Effector memory CD8-positive, alpha-beta T cell (primary cell): ENCODE results near the gene SEC22B.
"Not testable (repeated sequence)": the region's sequence is repeated elsewhere in the genome, so short reads cannot be mapped to it uniquely, and the experiment has no call there.

ENCODE experiments used
- ATAC-seq: fragments of 150-1000 bp; cut with Tn5 transposase; replicated peaks from 2 replicates; pipeline ENCODE4 v1.10.0; 2021; ENCODE audit warnings: mild to moderate bottlenecking, moderate library complexity
- DNase-seq, 3 experiments: peaks; one replicate each; pipeline ENCODE4 v3.0.0; 2021
- H3K27ac Mint-ChIP-seq, 2 donors: one replicate each; pipeline ENCODE4 v1.8.0; 2022; ENCODE audit warnings: mild to moderate bottlenecking in 2 of 2, mixed read lengths in 2 of 2, moderate library complexity in 2 of 2
- H3K27me3 Mint-ChIP-seq, 2 donors: one replicate each; pipeline ENCODE4 v1.8.0; 2022; ENCODE audit warnings: mixed read lengths in 2 of 2
- H3K36me3 Mint-ChIP-seq: one replicate; pipeline ENCODE4 v1.8.0; 2022; ENCODE audit warnings: mild to moderate bottlenecking, moderate library complexity, mixed read lengths; ENCODE audit not compliant: insufficient read depth
- H3K4me1 Mint-ChIP-seq, 2 donors: one replicate each; pipeline ENCODE4 v1.8.0; 2022; ENCODE audit warnings: low read depth in 2 of 2, mixed read lengths in 2 of 2
- H3K4me3 Mint-ChIP-seq, 2 donors: one replicate each; pipeline ENCODE4 v1.8.0; 2022; ENCODE audit warnings: mild to moderate bottlenecking in 2 of 2, mixed read lengths in 2 of 2, moderate library complexity in 2 of 2
- H3K9me3 Mint-ChIP-seq, 2 donors: one replicate each; pipeline ENCODE4 v1.8.0; 2022; ENCODE audit warnings: mixed read lengths in 2 of 2

The SEC22B gene

DNA sequence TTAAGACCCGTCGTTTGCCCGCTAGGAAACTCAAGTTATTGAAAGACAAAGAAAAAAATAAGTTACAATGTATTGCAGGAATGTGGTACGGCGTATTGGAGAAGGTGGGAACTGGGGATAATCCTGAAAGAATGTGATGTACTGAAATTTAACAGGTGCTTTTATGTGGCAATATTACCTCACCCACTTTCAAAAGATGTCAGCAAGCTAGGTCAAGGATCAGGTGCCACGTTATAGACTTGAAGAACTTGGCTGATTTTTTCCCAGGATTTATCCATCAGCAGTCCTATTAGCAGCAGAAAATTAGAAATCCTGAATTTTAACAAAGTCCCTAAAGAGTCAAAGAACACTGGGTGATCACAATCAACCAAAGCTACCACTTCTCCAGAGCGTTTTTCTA lies 632 bp downstream of the SEC22B start:
- H3K36me3 Mint-ChIP-seq, H3K9me3 Mint-ChIP-seq, ATAC-seq, DNase-seq: not testable (repeated sequence)
- Mint-ChIP-seq H3K27me3 (peaks cover 0 to 12% of the 10 kb centered on the region in 2 donors), H3K4me1 (peaks cover 2 to 10% of the 10 kb centered on the region in 2 donors), H3K4me3 (peak overlapping the region; percentile 99), H3K27ac (peak overlapping the region; percentile 99 to 100)

DNA sequence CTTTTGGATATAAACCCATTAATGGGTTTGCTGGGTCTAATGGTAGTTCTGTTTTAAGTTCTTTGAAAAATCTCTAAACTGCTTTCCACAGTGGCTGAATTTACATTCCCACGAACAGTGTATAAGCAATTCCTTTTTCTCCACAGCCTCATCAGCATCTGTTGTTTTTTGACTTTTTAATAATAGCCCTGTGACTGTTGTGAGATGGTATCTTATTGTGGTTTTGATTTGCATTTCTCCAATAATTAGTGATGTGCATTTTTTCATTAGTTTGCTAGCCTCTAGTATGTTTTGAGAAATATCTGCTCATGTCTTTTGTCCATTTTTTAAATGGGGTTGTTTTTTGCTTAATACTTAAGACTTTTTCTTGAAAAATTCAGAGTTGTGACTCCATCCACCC lies 11.6 kb downstream of the SEC22B start:
- not testable (repeated sequence) for H3K27ac Mint-ChIP-seq, DNase-seq, H3K9me3 Mint-ChIP-seq, ATAC-seq, H3K27me3 Mint-ChIP-seq, H3K4me3 Mint-ChIP-seq, H3K4me1 Mint-ChIP-seq
- H3K36me3 Mint-ChIP-seq: peaks cover 29% of the 10 kb centered on the region

DNA sequence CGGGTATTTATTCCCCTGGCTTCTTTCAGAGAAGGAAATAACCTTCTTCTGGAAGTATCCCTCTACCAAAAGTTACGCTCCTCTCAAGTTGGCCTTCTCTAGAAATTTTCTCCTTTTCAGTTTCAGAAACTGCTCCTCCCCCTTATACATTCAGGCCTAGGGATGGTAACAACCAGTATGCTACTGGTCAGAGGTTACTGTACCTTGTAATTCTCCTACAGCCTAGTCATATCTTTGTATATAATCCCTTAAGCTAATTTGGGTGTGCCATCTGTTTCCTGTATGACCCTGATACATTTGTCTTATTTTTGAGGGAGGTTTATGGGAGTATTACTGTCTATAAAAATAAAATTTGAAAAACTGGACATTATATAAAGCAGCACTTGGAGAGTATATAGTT lies 14.3 kb downstream of the SEC22B start:
- ATAC-seq, H3K4me3 Mint-ChIP-seq, H3K27ac Mint-ChIP-seq, DNase-seq, H3K27me3 Mint-ChIP-seq, H3K9me3 Mint-ChIP-seq, H3K4me1 Mint-ChIP-seq: not testable (repeated sequence)
- H3K36me3 Mint-ChIP-seq: peaks cover 18% of the 10 kb centered on the region

DNA sequence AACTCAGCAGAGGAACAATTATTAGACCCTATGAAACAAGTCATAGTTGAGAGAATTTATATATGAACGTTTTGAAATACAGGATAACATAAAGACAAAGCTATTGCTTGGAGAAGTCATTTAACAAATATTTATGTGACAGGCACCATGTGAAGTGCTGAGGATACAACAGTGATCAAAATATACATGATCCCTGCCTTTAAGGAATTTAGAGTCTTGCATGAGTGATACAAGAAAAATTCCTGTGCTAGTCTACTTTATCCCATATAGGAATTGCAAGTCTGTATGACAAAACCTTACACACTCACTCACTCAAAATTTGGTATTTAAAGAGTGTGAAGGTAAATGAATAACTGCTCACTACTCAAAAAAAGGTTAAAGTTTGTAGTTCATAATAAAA lies 17.8 kb downstream of the SEC22B start:
- not testable (repeated sequence) for ATAC-seq, H3K4me3 Mint-ChIP-seq, H3K9me3 Mint-ChIP-seq, H3K27me3 Mint-ChIP-seq, H3K27ac Mint-ChIP-seq, H3K4me1 Mint-ChIP-seq, DNase-seq
- peaks cover 13% of the 10 kb centered on the region for H3K36me3 Mint-ChIP-seq

DNA sequence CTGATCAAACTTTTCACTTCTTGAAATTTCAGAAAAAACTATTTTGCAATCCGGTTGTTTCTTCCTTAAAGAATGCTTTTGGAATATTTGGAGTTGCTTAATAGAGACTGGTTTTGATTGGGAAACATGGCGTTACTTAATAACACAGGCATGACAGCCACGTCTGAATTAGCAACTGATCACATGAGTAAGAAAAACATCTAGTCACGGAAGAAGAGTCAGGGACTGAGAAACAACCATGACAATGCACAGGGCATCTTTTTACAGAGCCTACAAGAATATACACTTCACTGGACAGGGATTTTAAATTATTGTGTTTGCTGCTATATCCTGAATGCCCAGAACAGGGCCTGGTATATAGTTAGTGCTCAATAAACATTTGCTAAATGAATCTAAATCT lies 18.2 kb downstream of the SEC22B start:
- ATAC-seq, H3K4me3 Mint-ChIP-seq, H3K27me3 Mint-ChIP-seq, DNase-seq, H3K27ac Mint-ChIP-seq, H3K9me3 Mint-ChIP-seq, H3K4me1 Mint-ChIP-seq: not testable (repeated sequence)
- peaks cover 11% of the 10 kb centered on the region for H3K36me3 Mint-ChIP-seq

DNA sequence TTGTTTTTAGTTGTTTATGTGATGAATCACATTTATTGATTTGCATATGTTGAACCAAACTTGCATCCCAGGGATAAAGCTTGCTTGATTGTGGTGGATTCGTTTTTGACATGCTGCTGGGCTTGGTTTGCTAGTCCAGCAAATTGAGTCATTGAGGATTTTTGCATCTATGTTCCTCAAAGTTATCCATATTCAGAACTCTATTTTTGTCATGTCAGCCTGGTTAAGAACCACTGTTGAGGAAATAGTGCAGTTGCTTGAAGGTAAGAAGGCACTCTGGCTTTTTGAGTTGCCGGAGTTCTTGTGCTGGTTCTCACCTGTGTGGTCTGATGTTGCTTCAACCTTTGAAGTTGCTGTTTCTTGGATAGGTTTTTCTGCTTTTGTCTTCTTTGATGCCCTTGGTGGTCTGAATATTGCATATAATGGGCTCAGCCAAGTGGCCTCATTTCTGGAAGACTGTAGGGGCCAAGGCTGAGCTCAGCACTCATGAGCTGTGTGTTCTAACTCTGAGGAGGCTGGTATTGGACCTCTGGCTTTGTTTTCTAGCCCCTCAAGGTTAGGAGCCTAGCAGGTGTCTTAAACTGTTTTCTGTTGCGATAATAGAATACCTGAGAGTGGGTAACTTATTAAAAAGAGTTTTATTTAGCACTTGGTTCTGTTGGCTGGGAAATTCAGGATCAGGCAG lies 26.0 kb downstream of the SEC22B start:
- H3K4me3 Mint-ChIP-seq, H3K27me3 Mint-ChIP-seq, H3K4me1 Mint-ChIP-seq, H3K9me3 Mint-ChIP-seq, ATAC-seq, DNase-seq, H3K36me3 Mint-ChIP-seq: not testable (repeated sequence)
- peak overlapping the region in 1 of 2 donors; percentile 35 for H3K27ac Mint-ChIP-seq

DNA sequence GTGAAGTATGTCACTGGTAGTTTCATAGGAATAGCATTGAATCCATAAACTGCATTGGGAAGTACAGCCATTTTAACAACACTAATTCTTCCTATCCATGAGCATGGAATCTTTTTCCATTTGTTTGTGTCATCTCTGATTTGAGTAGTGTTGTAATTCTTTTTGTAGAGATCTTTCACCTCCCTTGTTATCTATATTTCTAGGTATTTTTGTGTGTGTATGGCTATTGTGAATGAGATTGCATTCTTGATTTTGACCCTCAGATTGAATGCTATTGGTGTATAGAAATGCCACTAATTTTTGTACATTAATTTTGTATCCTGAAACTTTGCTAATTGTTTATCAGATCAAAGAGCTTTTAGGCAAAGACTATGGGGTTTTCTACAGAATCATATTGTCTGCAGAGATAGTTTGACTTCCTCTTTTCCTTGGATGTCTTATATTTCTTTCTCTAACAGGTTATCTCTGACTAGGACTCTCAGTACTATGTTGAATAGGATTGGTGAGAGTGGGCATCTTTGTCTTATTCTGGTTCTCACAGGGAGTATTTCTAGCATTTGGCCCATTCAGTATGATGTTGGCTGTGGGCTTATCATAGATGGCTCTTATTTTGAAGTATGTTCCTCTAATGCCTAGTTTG lies 26.8 kb downstream of the SEC22B start:
- H3K36me3 Mint-ChIP-seq, H3K4me3 Mint-ChIP-seq, H3K27me3 Mint-ChIP-seq, DNase-seq, H3K27ac Mint-ChIP-seq, H3K4me1 Mint-ChIP-seq, H3K9me3 Mint-ChIP-seq, ATAC-seq: not testable (repeated sequence)

DNA sequence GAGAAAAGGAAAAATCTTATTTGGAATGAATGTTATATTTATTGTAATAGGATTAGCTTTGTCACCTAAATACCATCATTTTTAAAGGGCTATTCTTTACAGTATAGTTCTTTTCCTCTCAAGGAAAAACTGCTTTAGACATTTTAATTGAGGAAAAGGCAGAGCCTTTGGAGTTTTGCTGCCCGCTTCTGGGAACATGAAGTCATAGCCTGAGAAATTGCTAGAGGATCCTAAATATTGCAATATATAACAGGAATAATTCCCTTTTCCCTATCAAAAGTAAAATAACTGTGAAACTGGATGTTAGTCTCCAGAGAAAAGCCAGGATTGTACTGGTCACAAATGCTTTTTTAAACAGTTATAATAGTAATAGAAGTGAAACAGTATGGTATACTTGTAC lies 30.5 kb downstream of the SEC22B start:
- not testable (repeated sequence) for H3K27ac Mint-ChIP-seq, ATAC-seq, DNase-seq, H3K9me3 Mint-ChIP-seq, H3K36me3 Mint-ChIP-seq, H3K4me3 Mint-ChIP-seq, H3K27me3 Mint-ChIP-seq
- peaks cover 13 to 26% of the 10 kb centered on the region in 2 donors for H3K4me1 Mint-ChIP-seq

DNA sequence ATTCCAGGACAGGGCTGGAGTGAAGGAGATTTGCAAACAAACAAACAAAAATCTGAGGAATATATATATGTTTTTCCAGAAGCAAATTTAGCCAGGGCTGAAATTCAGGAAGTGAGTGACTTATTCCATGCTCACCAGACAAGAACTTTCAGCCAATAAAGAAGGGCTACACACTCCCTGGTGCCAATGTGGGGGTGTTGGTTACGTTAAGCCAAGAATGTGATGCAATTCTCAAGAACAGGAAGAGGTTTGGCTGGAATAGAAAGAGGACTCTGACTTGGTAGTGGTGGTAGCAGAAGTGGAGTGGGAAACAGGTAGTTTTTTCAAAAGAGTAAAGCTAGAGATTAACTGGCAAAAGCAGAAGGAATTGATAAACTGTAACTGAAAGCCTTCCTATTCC lies 31.7 kb downstream of the SEC22B start:
- peaks cover 13 to 27% of the 10 kb centered on the region in 2 donors for H3K4me1 Mint-ChIP-seq
- not testable (repeated sequence) for H3K9me3 Mint-ChIP-seq, H3K27me3 Mint-ChIP-seq, H3K36me3 Mint-ChIP-seq, H3K4me3 Mint-ChIP-seq, ATAC-seq, DNase-seq
- H3K27ac Mint-ChIP-seq: peak overlapping the region in 1 of 2 donors; percentile 78

DNA sequence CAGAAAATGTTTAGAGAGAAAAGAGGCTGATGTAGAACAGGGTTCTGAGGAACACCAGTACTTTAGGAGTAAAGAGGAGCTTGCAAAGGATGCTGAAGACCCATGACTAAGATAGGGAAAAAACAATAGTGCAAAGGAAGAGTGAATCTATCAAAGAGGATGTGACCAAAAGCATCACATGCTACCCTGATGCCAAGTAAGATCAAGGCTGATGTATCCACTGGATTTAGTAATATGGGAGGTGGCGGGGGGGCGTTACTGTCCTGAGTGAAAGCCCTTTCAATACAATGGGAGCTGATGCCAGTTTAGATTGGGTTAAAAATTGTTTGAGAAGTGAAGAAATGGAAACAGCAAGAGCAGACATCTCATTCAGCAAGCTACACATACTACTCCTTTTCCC lies 32.2 kb downstream of the SEC22B start:
- H3K27ac Mint-ChIP-seq: peak overlapping the region; percentile 61 to 78
- H3K4me3 Mint-ChIP-seq: peak overlapping the region in 1 of 2 donors; percentile 60

DNA sequence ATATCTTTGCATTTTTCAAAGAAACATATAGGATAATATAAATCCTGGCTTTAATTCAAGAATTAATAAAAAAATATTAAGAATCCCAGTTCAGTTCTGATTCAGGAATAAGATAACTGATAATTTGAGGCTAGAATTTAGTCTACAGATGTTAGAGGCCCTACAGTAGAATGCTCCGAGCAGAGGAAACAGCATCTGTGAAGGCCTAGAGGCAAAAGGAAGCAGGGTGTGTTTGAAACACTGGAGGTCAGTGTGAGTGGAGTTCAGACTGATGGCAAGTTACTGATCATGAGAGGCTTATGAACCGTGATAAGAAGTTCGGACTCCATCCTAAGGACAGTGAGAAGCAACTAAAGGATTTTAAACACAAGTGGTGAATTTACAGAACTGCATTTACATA lies 33.0 kb downstream of the SEC22B start:
- H3K4me3 Mint-ChIP-seq: peak overlapping the region in 1 of 2 donors; percentile 60
- H3K36me3 Mint-ChIP-seq, DNase-seq, H3K9me3 Mint-ChIP-seq, H3K27me3 Mint-ChIP-seq: not testable (repeated sequence)
- peak; percentile 14 for ATAC-seq
- H3K27ac Mint-ChIP-seq: peak overlapping the region; percentile 76 to 78
- H3K4me1 Mint-ChIP-seq: peaks cover 13 to 27% of the 10 kb centered on the region in 2 donors

More for the DNA sequence above, 32.2 kb downstream of the SEC22B start:
- not testable (repeated sequence) for DNase-seq, ATAC-seq, H3K27me3 Mint-ChIP-seq, H3K9me3 Mint-ChIP-seq, H3K36me3 Mint-ChIP-seq
- peaks cover 13 to 27% of the 10 kb centered on the region in 2 donors for H3K4me1 Mint-ChIP-seq

DNA sequence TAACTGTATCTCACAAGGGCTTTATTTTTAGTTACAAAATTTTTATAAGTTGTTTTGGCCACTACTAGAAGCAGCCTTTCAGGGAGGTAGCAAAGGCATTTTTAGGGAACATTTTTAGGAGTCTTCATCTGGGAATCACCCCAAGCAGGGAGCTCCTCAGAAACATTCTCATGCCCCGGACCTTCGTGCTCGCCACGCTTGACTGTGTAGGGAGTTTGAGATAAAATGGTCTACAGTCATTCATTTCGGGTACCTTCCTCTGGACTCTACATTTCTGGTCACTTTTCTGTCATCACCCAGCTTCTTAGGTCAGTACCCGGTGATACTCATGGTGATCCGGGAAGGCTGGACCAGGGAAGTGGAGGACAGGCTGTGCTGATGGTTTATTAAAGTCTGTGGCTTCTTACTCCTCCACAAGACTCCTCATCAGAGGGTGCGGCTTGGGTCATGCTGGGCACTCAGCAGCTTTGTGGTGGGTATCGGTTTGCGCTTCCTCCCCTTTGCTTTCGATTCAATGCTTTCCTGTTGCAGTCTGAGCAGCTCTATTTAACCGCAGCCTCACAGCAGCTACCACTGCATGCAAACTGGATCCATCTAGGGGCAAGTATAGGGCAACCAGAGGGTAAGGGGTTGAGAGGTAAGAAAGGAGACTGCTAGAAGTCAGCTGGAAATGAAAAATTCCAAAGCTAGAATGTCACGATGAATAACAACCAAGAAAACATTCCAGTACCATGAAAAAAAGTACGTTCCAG lies 33.6 kb downstream of the SEC22B start:
- H3K36me3 Mint-ChIP-seq, H3K27me3 Mint-ChIP-seq, H3K9me3 Mint-ChIP-seq: not testable (repeated sequence)
- DNase-seq (peak; percentile 52 to 61 (median 54)), ATAC-seq (peak; percentile 98)
- Mint-ChIP-seq H3K4me1 (peaks cover 13 to 27% of the 10 kb centered on the region in 2 donors), H3K4me3 (peak overlapping the region; percentile 55 to 60), H3K27ac (peak overlapping the region; percentile 76 to 78)

DNA sequence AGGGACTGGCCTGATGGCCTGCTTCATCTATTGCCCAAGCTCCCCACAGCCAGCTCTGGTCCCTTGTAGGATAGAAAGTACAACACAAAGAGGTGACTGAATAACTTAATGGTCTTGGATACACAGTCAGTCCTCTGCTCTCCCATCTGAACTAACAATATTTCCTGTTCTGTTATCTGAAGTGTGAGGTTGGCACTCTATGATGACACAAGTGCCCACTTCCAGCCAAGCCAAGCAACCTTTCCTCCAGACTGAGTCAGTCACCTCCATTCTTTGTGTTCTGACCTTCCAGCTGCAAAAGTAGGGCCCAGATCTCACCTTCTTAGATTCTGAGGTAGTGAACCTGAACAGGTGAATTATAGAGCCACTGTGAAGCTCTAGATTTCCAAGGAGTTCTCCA lies 34.5 kb downstream of the SEC22B start:
- H3K36me3 Mint-ChIP-seq, H3K9me3 Mint-ChIP-seq, H3K27me3 Mint-ChIP-seq, DNase-seq: not testable (repeated sequence)
- ATAC-seq: peak; percentile 25
- H3K4me3 Mint-ChIP-seq: peak overlapping the region; percentile 43 to 55
- peaks cover 13 to 27% of the 10 kb centered on the region in 2 donors for H3K4me1 Mint-ChIP-seq
- H3K27ac Mint-ChIP-seq: peak overlapping the region in 1 of 2 donors; percentile 78
